ENCODE measurements around the gene KIF17.

DNA sequence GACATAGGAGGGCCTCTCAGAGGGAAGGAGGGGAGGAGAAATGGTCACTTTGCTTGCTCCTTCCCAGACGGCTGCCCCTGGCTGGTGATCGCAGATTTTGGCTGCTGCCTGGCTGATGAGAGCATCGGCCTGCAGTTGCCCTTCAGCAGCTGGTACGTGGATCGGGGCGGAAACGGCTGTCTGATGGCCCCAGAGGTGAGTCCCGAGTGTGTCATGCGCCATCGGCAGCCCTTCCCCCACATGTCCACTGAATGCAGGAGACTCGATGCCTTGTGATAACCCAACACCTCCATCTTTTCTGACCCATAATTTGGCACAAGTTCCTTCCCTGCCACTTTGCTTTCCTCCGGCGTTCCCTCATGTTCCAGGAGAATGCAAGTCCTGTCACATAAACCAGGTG, 69.4 kb downstream of the KIF17 start:
- TF ChIP-seq, protein P1, sequence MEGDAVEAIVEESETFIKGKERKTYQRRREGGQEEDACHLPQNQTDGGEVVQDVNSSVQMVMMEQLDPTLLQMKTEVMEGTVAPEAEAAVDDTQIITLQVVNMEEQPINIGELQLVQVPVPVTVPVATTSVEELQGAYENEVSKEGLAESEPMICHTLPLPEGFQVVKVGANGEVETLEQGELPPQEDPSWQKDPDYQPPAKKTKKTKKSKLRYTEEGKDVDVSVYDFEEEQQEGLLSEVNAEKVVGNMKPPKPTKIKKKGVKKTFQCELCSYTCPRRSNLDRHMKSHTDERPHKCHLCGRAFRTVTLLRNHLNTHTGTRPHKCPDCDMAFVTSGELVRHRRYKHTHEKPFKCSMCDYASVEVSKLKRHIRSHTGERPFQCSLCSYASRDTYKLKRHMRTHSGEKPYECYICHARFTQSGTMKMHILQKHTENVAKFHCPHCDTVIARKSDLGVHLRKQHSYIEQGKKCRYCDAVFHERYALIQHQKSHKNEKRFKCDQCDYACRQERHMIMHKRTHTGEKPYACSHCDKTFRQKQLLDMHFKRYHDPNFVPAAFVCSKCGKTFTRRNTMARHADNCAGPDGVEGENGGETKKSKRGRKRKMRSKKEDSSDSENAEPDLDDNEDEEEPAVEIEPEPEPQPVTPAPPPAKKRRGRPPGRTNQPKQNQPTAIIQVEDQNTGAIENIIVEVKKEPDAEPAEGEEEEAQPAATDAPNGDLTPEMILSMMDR (IDR thresholded peaks at IDR 0.05), result no peak
- no peak for TF ChIP-seq EZH2 (IDR thresholded peaks at IDR 0.05)

Data from neural progenitor cell (in vitro differentiated cells).